Neural cell (in vitro differentiated cells): Measurements from ENCODE around the gene TMTC1. TPM values are rescaled to one million over a fixed set of nuclear protein-coding genes. Genes with fewer than 3 reads are reported as not detected.

ENCODE experiments used
- H2AFZ ChIP-seq: fragments of 200-600, 300-800 bp; sonication (generic), shearing (Covaris generic); 2 replicates; pipeline ENCODE4 v1.6.0; 2014; ENCODE audit warnings: low read depth, mild to moderate bottlenecking, antibody characterized with exemption, low read length, moderate library complexity
- H3F3A ChIP-seq: fragments of 200-600 bp; shearing (Covaris generic); 2 replicates; pipeline ENCODE4 v1.6.1; 2016; ENCODE audit warnings: mild to moderate bottlenecking, moderate library complexity, mixed read lengths, antibody characterized with exemption, low read length; ENCODE audit not compliant: insufficient read depth, poor library complexity, severe bottlenecking
- H3K27ac ChIP-seq: fragments of 200-600, 300-800 bp; sonication (generic), shearing (Covaris generic); 2 replicates; pipeline ENCODE4 v1.5.1; 2014; ENCODE audit warnings: mild to moderate bottlenecking, low read length, moderate library complexity
- H3K27me3 ChIP-seq: fragments of 300-800, 200-600 bp; sonication (generic), shearing (Covaris generic); 2 replicates; pipeline ENCODE4 v1.6.0; 2014; ENCODE audit warnings: mild to moderate bottlenecking, low read depth, low read length, moderate library complexity; ENCODE audit not compliant: insufficient read depth
- H3K36me3 ChIP-seq: fragments of 300-800, 200-600 bp; sonication (generic), shearing (Covaris generic); 2 replicates; pipeline ENCODE4 v1.5.1; 2014; ENCODE audit warnings: mild to moderate bottlenecking, antibody characterized with exemption, low read length, moderate library complexity; ENCODE audit not compliant: insufficient read depth
- H3K4me2 ChIP-seq: fragments of 300-800, 200-600 bp; sonication (generic), shearing (Covaris generic); 2 replicates; pipeline ENCODE4 v1.6.0; 2014; ENCODE audit warnings: mild to moderate bottlenecking, low read length
- H3K4me3 ChIP-seq: fragments of 300-800, 200-600 bp; sonication (generic), shearing (Covaris generic); 2 replicates; pipeline ENCODE4 v1.5.1; 2014; ENCODE audit warnings: mild to moderate bottlenecking, low read length, moderate library complexity
- H3K79me2 ChIP-seq: fragments of 200-600 bp; shearing (Covaris generic); replicated peaks from 2 replicates; pipeline ENCODE4 v1.6.0; 2014; ENCODE audit warnings: mild to moderate bottlenecking, low read length, moderate library complexity; ENCODE audit not compliant: insufficient read depth
- H3K9ac ChIP-seq: fragments of 300-800, 200-600 bp; sonication (generic), shearing (Covaris generic); 2 replicates; pipeline ENCODE4 v1.6.1; 2016; ENCODE audit warnings: mild to moderate bottlenecking, low read length, mixed read lengths
- H3K9me2 ChIP-seq: fragments of 200-600 bp; shearing (Covaris generic); 2 replicates; pipeline ENCODE4 v1.6.1; 2016; ENCODE audit warnings: mild to moderate bottlenecking, low read length, mixed read lengths; ENCODE audit not compliant: insufficient read depth
- H3K9me3 ChIP-seq: fragments of 200-600, 300-800 bp; sonication (generic), shearing (Covaris generic); 2 replicates; pipeline ENCODE4 v1.6.1; 2016; ENCODE audit warnings: mild to moderate bottlenecking, mixed run types, low read length, moderate library complexity, mixed read lengths
- H4K20me1 ChIP-seq: fragments of 200-600 bp; shearing (Covaris generic); 2 replicates; pipeline ENCODE4 v1.6.1; 2016; ENCODE audit warnings: mild to moderate bottlenecking, mixed run types; ENCODE audit not compliant: insufficient read depth
- CTCF ChIP-seq: fragments of 450-650 bp; IDR thresholded peaks from 2 replicates; pipeline ENCODE4 v1.5.1; 2014; ENCODE audit warnings: antibody characterized with exemption, mild to moderate bottlenecking, moderate library complexity; ENCODE audit not compliant: poor library complexity, severe bottlenecking
- EP300 ChIP-seq: fragments of 450-650 bp; conservative IDR thresholded peaks from 2 replicates; pipeline ENCODE4 v1.6.1; 2014; ENCODE audit warnings: antibody characterized with exemption, mild to moderate bottlenecking, moderate library complexity; ENCODE audit not compliant: poor library complexity, severe bottlenecking
- EZH2 ChIP-seq: fragments of 200-600, 300-800 bp; shearing (Covaris generic), sonication (generic); IDR thresholded peaks from 2 replicates; pipeline ENCODE4 v1.6.1; 2014; ENCODE audit warnings: antibody characterized with exemption, low read length, borderline replicate concordance, mild to moderate bottlenecking; ENCODE audit not compliant: insufficient read depth, poor library complexity, severe bottlenecking
- MXI1 ChIP-seq: fragments of 450-650 bp; conservative IDR thresholded peaks from 2 replicates; pipeline ENCODE4 v1.6.1; 2014; ENCODE audit warnings: antibody characterized with exemption, mild to moderate bottlenecking; ENCODE audit not compliant: poor library complexity, severe bottlenecking
- POLR2AphosphoS5 ChIP-seq: IDR thresholded peaks from 2 replicates; pipeline ENCODE4 v1.6.1; 2012
- RAD21 ChIP-seq: fragments of 450-650 bp; conservative IDR thresholded peaks from 2 replicates; pipeline ENCODE4 v1.6.1; 2014; ENCODE audit warnings: antibody characterized with exemption, mild to moderate bottlenecking, moderate library complexity
- SMC3 ChIP-seq: fragments of 450-650 bp; conservative IDR thresholded peaks from 2 replicates; pipeline ENCODE4 v1.6.1; 2014; ENCODE audit warnings: antibody characterized with exemption, mild to moderate bottlenecking, moderate library complexity; ENCODE audit not compliant: poor library complexity
- TAF1 ChIP-seq: IDR thresholded peaks from 2 replicates; pipeline ENCODE4 v1.6.1; 2012; ENCODE audit warnings: low read depth
- polyA plus RNA-seq: library from polyadenylated mRNA; depleted of rRNA; stranded (reverse); fragments of >200 nt; gene quantifications from 2 replicates; pipeline ENCODE4 v1.2.3, GENCODE V29; 2014
- TF ChIP-seq, protein P1 (sequence below): IDR thresholded peaks from 2 replicates; pipeline ENCODE4 v1.6.1; 2012; ENCODE audit warnings: borderline replicate concordance

TMTC1 gene
- polyA plus RNA-seq, 1 donor from 2014 or later: 10.0 TPM

GRCh38 chr12:29614694-29615325 is 168.9 kb downstream of the TMTC1 start:
- H3K27me3 ChIP-seq: no peaks in the 10 kb centered on the region
- no peaks in the 10 kb centered on the region for H3K9me2 ChIP-seq
- no peak overlapping the region for H3K27ac ChIP-seq
- no peaks in the 10 kb centered on the region for H4K20me1 ChIP-seq
- no peak overlapping the region for H3K9ac ChIP-seq
- no peak for TF ChIP-seq TAF1
- TF ChIP-seq EZH2: no peak
- TF ChIP-seq MXI1: no peak
- no peak for TF ChIP-seq SMC3
- TF ChIP-seq RAD21: no peak
- no peak for TF ChIP-seq EP300
- TF ChIP-seq CTCF: no peak
- TF ChIP-seq POLR2AphosphoS5: no peak
- TF ChIP-seq, protein P1, sequence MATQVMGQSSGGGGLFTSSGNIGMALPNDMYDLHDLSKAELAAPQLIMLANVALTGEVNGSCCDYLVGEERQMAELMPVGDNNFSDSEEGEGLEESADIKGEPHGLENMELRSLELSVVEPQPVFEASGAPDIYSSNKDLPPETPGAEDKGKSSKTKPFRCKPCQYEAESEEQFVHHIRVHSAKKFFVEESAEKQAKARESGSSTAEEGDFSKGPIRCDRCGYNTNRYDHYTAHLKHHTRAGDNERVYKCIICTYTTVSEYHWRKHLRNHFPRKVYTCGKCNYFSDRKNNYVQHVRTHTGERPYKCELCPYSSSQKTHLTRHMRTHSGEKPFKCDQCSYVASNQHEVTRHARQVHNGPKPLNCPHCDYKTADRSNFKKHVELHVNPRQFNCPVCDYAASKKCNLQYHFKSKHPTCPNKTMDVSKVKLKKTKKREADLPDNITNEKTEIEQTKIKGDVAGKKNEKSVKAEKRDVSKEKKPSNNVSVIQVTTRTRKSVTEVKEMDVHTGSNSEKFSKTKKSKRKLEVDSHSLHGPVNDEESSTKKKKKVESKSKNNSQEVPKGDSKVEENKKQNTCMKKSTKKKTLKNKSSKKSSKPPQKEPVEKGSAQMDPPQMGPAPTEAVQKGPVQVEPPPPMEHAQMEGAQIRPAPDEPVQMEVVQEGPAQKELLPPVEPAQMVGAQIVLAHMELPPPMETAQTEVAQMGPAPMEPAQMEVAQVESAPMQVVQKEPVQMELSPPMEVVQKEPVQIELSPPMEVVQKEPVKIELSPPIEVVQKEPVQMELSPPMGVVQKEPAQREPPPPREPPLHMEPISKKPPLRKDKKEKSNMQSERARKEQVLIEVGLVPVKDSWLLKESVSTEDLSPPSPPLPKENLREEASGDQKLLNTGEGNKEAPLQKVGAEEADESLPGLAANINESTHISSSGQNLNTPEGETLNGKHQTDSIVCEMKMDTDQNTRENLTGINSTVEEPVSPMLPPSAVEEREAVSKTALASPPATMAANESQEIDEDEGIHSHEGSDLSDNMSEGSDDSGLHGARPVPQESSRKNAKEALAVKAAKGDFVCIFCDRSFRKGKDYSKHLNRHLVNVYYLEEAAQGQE: no peak
- no peak overlapping the region for H2AFZ ChIP-seq
- H3K9me3 ChIP-seq: no peaks in the 10 kb centered on the region
- no peak overlapping the region for H3K4me2 ChIP-seq
- H3K79me2 ChIP-seq: no peaks in the 10 kb centered on the region
- no peak overlapping the region for H3K4me3 ChIP-seq
- H3F3A ChIP-seq: no peaks in the 10 kb centered on the region
- H3K36me3 ChIP-seq: no peaks in the 10 kb centered on the region

DNA sequence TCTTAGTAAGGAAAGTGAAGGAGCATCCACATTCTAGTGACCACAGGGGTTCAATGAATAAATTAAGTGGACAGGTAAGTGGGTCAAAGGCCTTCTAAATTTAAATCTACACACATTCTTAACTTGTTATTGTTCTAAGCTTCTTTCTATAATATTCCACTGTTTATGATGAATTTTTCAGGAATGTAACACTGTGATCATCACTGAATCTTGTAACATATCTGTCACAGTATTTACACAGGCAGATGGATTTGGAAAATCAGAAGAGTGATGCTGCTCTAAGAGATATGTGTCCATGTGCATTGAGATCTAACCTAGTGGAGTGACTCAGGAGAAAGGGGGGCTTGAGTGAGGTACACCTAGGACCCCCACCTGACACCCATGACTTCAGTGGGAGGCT is 170.8 kb downstream of the TMTC1 start:
- H2AFZ ChIP-seq: no peak overlapping the region
- no peaks in the 10 kb centered on the region for H3K79me2 ChIP-seq
- no peak overlapping the region for H3K27ac ChIP-seq
- H3K4me3 ChIP-seq: no peak overlapping the region
- no peaks in the 10 kb centered on the region for H4K20me1 ChIP-seq
- no peaks in the 10 kb centered on the region for H3K36me3 ChIP-seq
- H3K4me2 ChIP-seq: no peak overlapping the region
- no peaks in the 10 kb centered on the region for H3F3A ChIP-seq
- TF ChIP-seq POLR2AphosphoS5: no peak
- no peak for TF ChIP-seq EP300
- no peak for TF ChIP-seq CTCF
- TF ChIP-seq, protein P1: no peak
- no peak for TF ChIP-seq SMC3
- TF ChIP-seq TAF1: no peak
- TF ChIP-seq EZH2: no peak
- no peak for TF ChIP-seq MXI1
- H3K27me3 ChIP-seq: no peaks in the 10 kb centered on the region
- H3K9me2 ChIP-seq: no peaks in the 10 kb centered on the region
- H3K9me3 ChIP-seq: no peaks in the 10 kb centered on the region
- H3K9ac ChIP-seq: no peak overlapping the region
